Dedifferentiated amniotic fluid mesenchymal stem cell (primary cell): ENCODE results near the gene DESI2.
A peak's percentile ranks its signal among the peaks of the same experiment; 100 is the strongest.
"Not testable (repeated sequence)": the region's sequence is repeated elsewhere in the genome, so short reads cannot be mapped to it uniquely, and the experiment has no call there.

Experiments
- DNase-seq: peaks from one replicate; pipeline ENCODE4 v3.0.0-alpha.2; 2016; ENCODE audit errors: extremely low spot score

Gene DESI2

DNA sequence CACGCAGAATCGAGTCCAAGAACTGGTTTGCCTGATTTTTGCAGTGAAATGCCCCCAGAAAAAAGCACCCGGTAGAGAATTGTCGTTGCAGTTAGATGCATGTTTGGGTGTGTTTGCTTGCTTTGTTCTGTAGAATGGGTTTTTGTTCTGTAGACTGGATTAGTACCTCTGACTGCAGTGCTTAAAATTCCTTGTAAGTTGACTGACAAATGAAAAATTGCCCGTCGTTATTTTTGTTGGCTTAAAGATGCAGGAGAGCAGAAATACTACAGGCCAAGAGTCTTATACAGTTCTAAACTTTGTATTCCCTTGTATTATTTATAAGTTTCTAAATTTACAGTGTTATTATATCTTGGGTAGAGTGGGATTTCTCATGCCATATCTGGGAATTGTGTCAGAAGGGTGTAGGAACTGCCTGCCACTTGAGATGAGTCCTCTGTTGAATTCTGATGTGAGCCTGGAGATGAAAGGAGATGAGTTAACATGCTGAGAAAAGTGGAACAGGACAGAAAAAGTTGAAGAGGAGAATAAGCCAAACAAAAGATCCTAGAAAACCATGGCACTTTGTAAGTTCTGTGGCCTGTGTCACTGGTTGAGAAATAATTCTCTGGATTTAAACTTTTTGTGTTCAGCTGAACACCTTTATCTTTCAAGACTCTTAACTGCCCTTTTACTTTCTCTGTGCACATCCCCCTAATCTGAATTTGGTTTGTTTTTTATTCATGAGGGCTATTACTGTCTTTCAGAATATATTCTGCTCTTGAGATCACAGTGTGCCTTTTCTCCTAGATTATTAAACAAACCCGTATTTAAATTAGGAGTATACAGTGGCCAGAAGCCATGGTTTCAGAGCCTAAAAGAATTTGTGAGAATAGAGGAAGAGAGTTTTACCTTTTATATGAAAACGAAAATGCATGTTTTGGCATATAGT is 1.4 kb downstream of the DESI2 start:
- DNase-seq = no peak

DNA sequence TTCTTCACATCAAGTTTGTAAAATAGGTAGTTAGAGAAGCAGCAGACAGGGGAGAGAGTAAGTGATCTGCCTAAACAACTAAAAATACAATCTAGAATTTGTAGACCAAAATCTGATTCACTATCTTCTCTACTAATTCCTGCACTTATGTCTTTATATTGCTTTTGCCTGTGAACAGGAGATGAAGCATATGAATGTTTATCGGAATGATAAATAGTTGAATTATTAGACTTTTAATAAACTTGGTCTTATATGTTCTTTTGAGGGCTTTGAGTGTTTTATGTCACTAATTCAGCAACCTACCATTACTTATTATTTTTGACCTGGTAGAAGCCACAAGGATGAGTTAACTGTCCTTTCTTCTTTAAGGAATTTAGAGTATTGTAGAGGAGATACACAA is 2.3 kb downstream of the DESI2 start:
- DNase-seq = no peak

- DNase-seq = no peak
Observed at GRCh38 chr1:244657421-244657820, 4.5 kb downstream of the DESI2 start.

DNA sequence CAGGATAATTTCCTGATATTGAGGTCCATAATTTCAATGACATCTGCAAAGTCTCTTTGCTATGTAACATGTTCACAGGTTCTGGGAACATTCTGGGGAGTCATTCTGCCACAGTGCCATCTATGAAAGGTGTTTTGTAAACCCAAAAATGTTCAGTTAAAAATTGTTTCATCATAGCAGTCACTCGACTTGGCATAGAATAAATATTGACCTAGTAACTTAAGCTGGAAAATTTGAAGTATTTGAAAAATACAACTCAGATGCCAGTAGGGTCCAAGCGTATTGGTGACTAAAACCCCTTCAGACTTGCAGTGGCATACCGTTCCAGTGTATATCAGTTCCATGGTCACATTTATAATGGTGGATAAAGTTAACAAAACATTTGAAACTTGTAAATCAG is 6.8 kb downstream of the DESI2 start:
- DNase-seq = no peak

GRCh38 chr1:244660595-244660994 is 7.7 kb downstream of the DESI2 start:
- DNase-seq = no peak

DNA sequence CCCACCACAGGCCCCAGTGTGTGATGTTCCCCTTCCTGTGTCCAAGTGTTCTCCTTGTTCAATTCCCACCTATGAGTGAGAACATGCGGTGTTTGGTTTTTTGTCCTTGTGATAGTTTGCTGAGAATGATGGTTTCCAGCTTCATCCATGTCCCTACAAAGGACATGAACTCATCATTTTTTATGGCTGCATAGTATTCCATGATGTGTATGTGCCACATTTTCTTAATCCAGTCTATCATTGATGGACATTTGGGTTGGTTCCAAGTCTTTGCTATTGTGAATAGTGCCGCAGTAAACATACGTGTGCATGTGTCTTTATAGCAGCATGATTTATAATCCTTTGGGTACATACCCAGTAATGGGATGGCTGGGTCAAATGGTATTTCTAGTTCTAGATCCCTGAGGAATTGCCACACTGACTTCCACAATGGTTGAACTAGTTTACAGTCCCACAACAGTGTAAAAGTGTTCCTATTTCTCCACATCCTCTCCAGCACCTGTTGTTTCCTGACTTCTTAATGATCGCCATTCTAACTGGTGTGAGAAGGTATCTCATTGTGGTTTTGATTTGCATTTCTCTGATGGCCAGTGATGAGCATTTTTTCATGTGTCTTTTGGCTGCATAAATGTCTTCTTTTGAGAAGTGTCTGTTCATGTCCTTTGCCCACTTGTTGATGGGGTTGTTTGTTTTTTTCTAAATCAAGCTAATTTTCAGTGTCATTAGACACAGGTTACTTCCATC is 8.8 kb downstream of the DESI2 start:
- DNase-seq = not testable (repeated sequence)

DNA sequence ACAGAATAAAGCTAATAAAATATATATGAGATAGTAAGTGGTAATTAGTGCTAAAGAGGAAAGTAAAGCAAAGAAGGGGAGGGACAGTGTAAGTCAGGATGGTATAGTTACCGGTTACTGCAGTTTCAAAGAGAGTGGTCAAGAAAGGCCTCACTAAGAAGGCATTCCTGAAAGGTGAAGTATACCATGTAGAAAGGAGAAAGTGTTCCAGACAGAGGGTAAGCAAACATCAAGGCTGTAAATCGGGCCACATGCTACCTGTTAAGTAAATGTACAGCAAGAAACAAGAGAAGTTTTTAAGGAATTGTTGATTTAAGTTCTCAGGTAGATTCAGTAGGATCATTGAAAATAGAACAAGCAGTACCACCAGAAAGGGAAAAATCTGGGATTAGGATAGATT is 9.7 kb downstream of the DESI2 start:
- no peak for DNase-seq

DNA sequence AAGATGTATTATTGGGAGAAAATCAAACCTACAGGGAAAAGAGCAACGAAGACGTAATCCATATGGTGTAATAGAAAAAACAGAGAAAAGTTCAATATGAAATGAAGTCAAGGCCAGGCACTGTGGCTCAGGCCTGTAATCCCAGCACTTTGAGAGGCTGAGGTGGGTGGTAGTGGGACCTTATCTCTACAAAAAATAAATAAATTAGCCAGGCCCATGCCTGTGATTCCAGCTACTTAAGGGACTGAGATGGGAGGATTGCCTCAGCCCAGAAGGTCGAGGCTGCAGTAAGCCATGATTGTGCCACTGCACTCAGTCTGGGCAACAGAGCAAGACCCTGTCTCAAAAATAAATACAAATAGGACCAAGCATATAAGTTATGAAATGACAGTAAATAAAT is 11.4 kb downstream of the DESI2 start:
- no peak for DNase-seq

DNA sequence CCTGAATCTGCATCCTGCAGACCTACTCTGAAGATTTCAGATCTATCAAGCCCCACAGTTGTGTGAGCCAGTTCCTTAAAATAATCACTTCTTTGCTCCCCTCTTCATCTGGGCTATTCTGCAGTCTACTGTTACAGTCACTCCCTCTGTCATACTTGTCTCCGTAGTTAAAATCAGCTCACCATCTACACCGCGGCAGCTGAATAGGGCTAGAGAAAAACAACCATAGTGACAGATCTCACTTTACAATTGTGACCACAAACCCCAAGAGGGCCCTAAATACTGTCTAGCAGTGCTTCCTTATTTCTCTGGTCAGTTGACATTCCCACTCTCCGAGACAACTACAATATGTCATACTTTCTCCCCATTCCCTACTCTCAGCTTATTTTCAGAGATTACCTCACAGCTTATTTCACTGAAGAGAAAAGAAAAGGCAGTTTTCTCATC is 12.9 kb downstream of the DESI2 start:
- no peak for DNase-seq

DNA sequence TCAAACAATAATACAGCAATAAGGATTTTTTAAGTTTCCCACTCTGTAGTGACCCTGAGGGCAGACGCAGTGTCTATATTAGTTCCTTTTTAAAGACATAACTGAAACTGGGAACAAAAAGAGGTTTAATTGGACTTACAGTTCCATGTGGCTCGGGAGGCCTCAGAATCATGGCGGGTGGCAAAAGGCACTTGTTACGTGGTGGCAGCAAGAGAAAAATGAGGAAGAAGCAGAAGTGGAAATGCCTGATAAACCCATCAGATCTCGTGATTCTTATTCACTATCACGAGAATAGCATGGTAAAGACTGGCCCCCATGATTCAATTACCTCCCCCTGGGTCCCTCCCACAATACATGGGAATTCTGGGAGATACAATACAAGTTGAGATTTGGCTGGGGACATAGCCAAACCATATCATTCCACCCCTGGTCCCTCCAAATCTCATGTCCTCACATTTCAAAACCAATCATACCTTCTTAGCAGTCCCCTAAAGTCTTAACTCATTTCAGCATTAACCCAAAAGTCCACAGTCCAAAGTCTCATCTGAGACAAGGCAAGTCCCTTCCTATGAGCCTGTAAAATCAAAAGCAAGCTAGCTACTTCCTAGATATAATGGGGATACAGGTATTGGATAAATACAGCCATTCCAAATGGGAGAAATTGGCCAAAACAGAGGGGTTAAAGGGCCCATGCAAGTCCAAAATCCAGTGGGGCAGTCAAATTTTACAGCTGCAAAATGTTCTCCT is 13.9 kb downstream of the DESI2 start:
- DNase-seq = not testable (repeated sequence)

- DNase-seq = no peak
Observed at GRCh38 chr1:244667797-244668196, 14.9 kb downstream of the DESI2 start.

DNA sequence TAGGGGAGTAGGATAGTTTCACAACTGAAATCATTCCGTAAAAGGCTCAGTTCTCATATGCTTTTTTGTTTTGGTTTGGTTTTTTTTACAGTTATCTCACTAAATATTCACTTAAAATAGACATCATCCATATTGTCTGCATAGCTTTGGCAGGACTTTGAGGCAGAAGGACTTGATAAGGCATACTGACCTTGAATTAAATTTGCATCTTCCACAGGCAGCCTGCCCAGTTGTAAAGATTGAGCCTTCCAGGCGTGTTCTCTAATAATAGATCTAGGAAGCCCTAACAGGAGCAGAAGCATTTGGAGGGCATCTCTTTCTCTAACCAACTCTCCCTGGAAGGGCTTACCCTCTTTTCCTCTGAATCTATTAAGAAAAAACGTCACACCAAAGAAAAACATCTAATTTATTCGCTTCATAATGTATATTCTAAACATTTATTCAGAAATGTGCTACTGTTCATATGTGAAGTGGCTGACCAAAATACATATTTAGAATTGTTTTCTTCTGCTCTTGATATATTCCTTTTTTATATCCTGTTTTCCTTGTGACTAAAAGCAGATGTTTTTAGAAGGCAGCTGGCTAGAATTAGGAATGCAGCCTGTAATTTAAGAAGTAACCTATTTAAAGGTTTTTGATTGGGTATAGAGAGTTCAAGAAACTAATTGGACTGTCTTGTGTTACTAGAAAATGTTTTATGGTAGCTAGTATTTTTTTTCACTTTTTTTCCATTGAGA is 20.2 kb downstream of the DESI2 start:
- DNase-seq = peak; percentile 72

GRCh38 chr1:244674446-244674845 is 21.5 kb downstream of the DESI2 start:
- DNase-seq = no peak

GRCh38 chr1:244675167-244675566 is 22.2 kb downstream of the DESI2 start:
- no peak for DNase-seq

DNA sequence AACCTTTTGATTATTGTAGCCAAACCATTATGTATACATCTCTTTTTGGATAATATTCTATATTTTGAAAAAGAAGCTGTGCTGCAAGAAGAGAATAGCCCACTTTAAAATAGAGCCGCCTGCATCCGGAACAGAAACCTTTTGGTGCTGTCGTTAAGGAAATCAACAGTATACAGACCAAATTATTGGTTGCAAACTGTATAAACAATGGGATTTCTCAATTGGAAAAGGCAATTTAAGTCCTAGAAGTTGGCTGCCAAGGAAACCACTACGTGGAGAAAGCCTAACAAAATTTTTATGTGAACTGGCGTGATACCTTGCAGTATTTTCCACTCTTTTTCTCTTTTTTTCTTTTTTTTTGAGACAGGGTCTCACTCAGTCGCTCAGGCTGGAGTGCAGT is 25.8 kb downstream of the DESI2 start:
- DNase-seq = no peak

GRCh38 chr1:244680667-244681066 is 27.7 kb downstream of the DESI2 start:
- no peak for DNase-seq

DNA sequence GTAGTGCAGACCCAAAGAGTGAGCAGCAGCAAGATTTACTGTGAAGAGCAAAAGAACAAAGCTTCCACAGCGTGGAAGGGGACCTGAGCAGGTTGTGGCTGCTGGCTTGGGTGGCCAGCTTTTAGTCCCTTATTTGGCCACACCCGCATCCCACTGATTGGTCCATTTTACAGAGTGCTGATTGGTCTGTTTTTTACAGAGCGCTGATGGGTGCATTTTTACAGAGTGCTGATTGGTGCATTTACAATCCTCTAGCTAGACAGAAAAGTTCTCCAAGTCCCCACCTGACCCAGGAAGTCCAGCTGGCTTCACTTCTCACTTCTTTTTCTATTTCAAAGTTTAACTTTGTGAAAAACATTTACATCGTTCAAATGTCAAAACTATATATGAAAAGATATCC is 29.2 kb downstream of the DESI2 start:
- DNase-seq = not testable (repeated sequence)

DNA sequence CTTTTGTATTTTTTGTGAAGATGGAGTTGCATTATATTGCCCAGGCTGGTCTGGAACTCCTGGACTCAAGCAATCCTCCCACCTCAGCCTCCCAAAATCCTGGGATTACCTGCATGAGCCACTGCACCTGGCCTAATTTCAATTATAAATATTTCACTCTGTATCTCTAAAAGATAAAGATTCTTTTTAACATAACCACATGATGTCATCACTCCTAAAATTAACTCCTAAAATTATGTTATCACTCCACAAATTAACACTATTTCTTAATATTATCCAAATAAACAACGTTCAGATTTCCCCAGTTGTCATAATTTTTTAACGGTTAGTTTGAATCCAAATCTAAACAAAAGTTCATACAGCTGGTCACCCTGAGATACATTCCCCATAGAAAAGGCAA is 43.0 kb downstream of the DESI2 start:
- no peak for DNase-seq

GRCh38 chr1:244699741-244700140 is 46.8 kb downstream of the DESI2 start:
- no peak for DNase-seq

DNA sequence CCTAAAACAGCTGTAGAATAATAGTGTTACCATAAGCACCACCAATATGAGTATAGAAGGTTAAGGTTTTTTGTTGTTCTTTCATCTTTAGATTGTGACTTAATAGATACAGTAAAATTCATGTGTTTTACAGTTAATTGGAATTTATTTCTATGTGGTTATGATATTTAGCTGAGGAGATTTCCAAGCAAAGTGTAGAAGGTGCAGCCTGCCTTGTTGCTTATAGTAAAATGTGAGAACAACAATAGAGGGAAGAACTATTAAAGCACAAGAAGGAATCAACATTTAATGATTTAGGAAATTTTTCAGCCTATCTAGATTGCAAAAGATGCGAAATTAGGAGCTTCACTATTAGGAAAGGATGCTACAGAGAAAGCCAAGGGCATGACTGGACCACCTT is 47.9 kb downstream of the DESI2 start:
- no peak for DNase-seq

- no peak for DNase-seq
Observed at GRCh38 chr1:244702620-244703019, 49.7 kb downstream of the DESI2 start.

- DNase-seq = no peak
Observed at GRCh38 chr1:244704107-244704506, 51.2 kb downstream of the DESI2 start.
